WTC11 (cell line): ENCODE data around the gene NUSAP1. TPM values are rescaled to one million over a fixed set of nuclear protein-coding genes. Genes with fewer than 3 reads are reported as not detected.
"Not testable (repeated sequence)": the region's sequence is repeated elsewhere in the genome, so short reads cannot be mapped to it uniquely, and the experiment has no call there.

Experiments used
- ATAC-seq: fragments of 200-7000 bp; cut with Tn5 transposase; 2 replicates; pipeline ENCODE4 v1.10.0; 2021; ENCODE audit warnings: mild to moderate bottlenecking, moderate library complexity
- CTCF ChIA-PET: fragments of 300-600 bp; sonication (Branson Sonifier 250); formaldehyde crosslinking; loops from one replicate; lab custom pipeline; 2021; ENCODE audit warnings: antibody characterized with exemption; lab: Charles Lee
- POLR2A ChIA-PET: fragments of 350-600 bp; sonication (Branson Sonifier 250); formaldehyde crosslinking; loops from one replicate; lab custom pipeline; 2021; ENCODE audit warnings: antibody characterized with exemption; lab: Charles Lee
- DNase-seq: peaks from one replicate; pipeline ENCODE4 v3.0.0; 2021; ENCODE audit warnings: low spot score
- H3K27ac Mint-ChIP-seq: 2 replicates; pipeline ENCODE4 v1.8.0; 2021; ENCODE audit warnings: mixed read lengths
- H3K27me3 Mint-ChIP-seq: 2 replicates; pipeline ENCODE4 v1.8.0; 2021; ENCODE audit warnings: low read depth, mild to moderate bottlenecking, moderate library complexity, mixed read lengths
- H3K36me3 Mint-ChIP-seq: 2 replicates; pipeline ENCODE4 v1.8.0; 2021; ENCODE audit warnings: mixed read lengths
- H3K4me1 Mint-ChIP-seq: 2 replicates; pipeline ENCODE4 v1.8.0; 2022; ENCODE audit warnings: mixed read lengths
- H3K4me3 Mint-ChIP-seq: 2 replicates; pipeline ENCODE4 v1.8.0; 2021; ENCODE audit warnings: mild to moderate bottlenecking, moderate library complexity, mixed read lengths
- H3K9me3 Mint-ChIP-seq: 2 replicates; pipeline ENCODE4 v1.8.0; 2021; ENCODE audit warnings: mixed read lengths
- AFF4 ChIP-seq: sonication (generic); formaldehyde crosslinking; IDR thresholded peaks from 2 replicates; pipeline ENCODE4 v1.8.1; 2023; ENCODE audit warnings: mild to moderate bottlenecking, missing genetic modification reagents, borderline replicate concordance
- FOXP4 ChIP-seq: sonication (generic); formaldehyde crosslinking; IDR thresholded peaks from 2 replicates; pipeline ENCODE4 v1.8.0; 2022; ENCODE audit warnings: mild to moderate bottlenecking, missing genetic modification reagents
- MLX ChIP-seq: sonication (generic); formaldehyde crosslinking; IDR thresholded peaks from 2 replicates; pipeline ENCODE4 v1.8.1; 2023; ENCODE audit warnings: mild to moderate bottlenecking, missing genetic modification reagents, moderate library complexity
- RORB ChIP-seq: fragments of 250-450 bp; sonication (Bioruptor Pico); IDR thresholded peaks from 2 replicates; pipeline ENCODE4 v1.9.0; 2021; ENCODE audit warnings: mild to moderate bottlenecking
- ZNF232 ChIP-seq: sonication (generic); formaldehyde crosslinking; IDR thresholded peaks from 2 replicates; pipeline ENCODE4 v1.8.0; 2022; ENCODE audit warnings: mild to moderate bottlenecking, missing genetic modification reagents
- total RNA-seq: library from RNA; stranded (reverse); gene quantifications from 3 replicates; pipeline ENCODE4 v1.2.3, GENCODE V29; 2021

The NUSAP1 gene
- total RNA-seq, 1 experiment from 2014 or later = 135 TPM

GRCh38 chr15:41424809-41425208, 92.1 kb downstream of the NUSAP1 start:
- Mint-ChIP-seq H3K4me1 (peaks cover 3% of the 10 kb centered on the region), H3K36me3 (peaks cover 8% of the 10 kb centered on the region), H3K4me3 (no peak overlapping the region), H3K27ac (no peak overlapping the region), H3K9me3 (peaks cover 4% of the 10 kb centered on the region; the same call in 1 of the 2 replicates), H3K27me3 (no peaks in the 10 kb centered on the region)
- ChIA-PET POLR2A (no interaction called here), CTCF (no interaction called here)
- ATAC-seq = peak; percentile 65
- no peak for TF ChIP-seq MLX
- DNase-seq = no peak

- H3K36me3 Mint-ChIP-seq, H3K4me1 Mint-ChIP-seq, CTCF ChIA-PET, H3K9me3 Mint-ChIP-seq, ATAC-seq, DNase-seq, H3K27ac Mint-ChIP-seq, H3K27me3 Mint-ChIP-seq, POLR2A ChIA-PET, H3K4me3 Mint-ChIP-seq: not testable (repeated sequence)
These were observed 93.2 kb downstream of the NUSAP1 start for GRCh38 chr15:41425907-41426306.

- H3K4me3 Mint-ChIP-seq = no peak overlapping the region
- no peak for DNase-seq
- ChIA-PET CTCF (interaction anchor here (0.7 to 0.9 kb wide), 2 partner anchors 9 to 346 kb away, joined by 3 to 5 read pairs; no protein-coding TSS in a partner anchor), POLR2A (no interaction called here)
- peaks cover 13% of the 10 kb centered on the region for H3K36me3 Mint-ChIP-seq
- H3K27ac Mint-ChIP-seq = peak overlapping the region; percentile 60
- no peaks in the 10 kb centered on the region for H3K27me3 Mint-ChIP-seq
- TF ChIP-seq RORB (CRISPR knock-in tag) (no peak), AFF4 (no peak), ZNF232 (CRISPR knock-in tag) (no peak), FOXP4 (CRISPR knock-in tag) (no peak)
- TF ChIP-seq, all 79 proteins: peak for 0
- ATAC-seq = no peak
- peaks cover 4% of the 10 kb centered on the region; the same call in 1 of the 2 replicates for H3K9me3 Mint-ChIP-seq
- H3K4me1 Mint-ChIP-seq = no peaks in the 10 kb centered on the region; the same call in 1 of the 2 replicates
These were observed 96.6 kb downstream of the NUSAP1 start for GRCh38 chr15:41429003-41429890.

Other genes with a start within 250 kb of the NUSAP1 start
- gene INO80, start 216.6 kb upstream of the NUSAP1 start, total RNA-seq = 19.5 to 20.9 TPM (median 20.6 TPM) in 3 replicates
- 0.26 to 0.44 TPM (median 0.37 TPM) in 3 replicates for gene EXD1, start 102.1 kb upstream of the NUSAP1 start, total RNA-seq
- 76.5 to 91.7 TPM (median 91.2 TPM) in 3 replicates for gene CHP1, start 101.6 kb upstream of the NUSAP1 start, total RNA-seq
- 28.9 to 33.7 TPM (median 30.4 TPM) in 3 replicates for gene OIP5, start 290 bp upstream of the NUSAP1 start, total RNA-seq
- gene NDUFAF1, start 69.6 kb downstream of the NUSAP1 start, total RNA-seq = 15.9 to 18.1 TPM (median 16.5 TPM) in 3 replicates
- gene RTF1, start 84.2 kb downstream of the NUSAP1 start, total RNA-seq = 49.1 to 53.3 TPM (median 52.3 TPM) in 3 replicates
- 0.50 to 1.2 TPM (median 0.62 TPM) in 3 replicates for gene ITPKA, start 161.0 kb downstream of the NUSAP1 start, total RNA-seq
- gene LTK, start 180.9 kb downstream of the NUSAP1 start, total RNA-seq = 0.27 to 0.66 TPM (median 0.53 TPM) in 3 replicates
- 102 to 123 TPM (median 103 TPM) in 3 replicates for gene RPAP1, start 211.4 kb downstream of the NUSAP1 start, total RNA-seq
- 87.9 to 98.0 TPM (median 89.6 TPM) in 3 replicates for gene TYRO3, start 226.3 kb downstream of the NUSAP1 start, total RNA-seq